ENCODE data around the gene KRTAP10-4.
"Not testable (repeated sequence)": the region's sequence is repeated elsewhere in the genome, so short reads cannot be mapped to it uniquely, and the experiment has no call there.

KRTAP10-4 gene

GRCh38 chr21:44582055-44582454, 8.5 kb downstream of the KRTAP10-4 start:
- DNase-seq = no peak

- DNase-seq = no peak
Measured at GRCh38 chr21:44583089-44583799, 9.7 kb downstream of the KRTAP10-4 start.

- no peak for DNase-seq
Measured at GRCh38 chr21:44583800-44584147, 10.2 kb downstream of the KRTAP10-4 start.

- DNase-seq = no peak
Measured at GRCh38 chr21:44585892-44586291, 12.4 kb downstream of the KRTAP10-4 start.

- no peak for DNase-seq
Measured at GRCh38 chr21:44589094-44589493, 15.6 kb downstream of the KRTAP10-4 start.

- DNase-seq = no peak
Measured at GRCh38 chr21:44589586-44590305, 16.2 kb downstream of the KRTAP10-4 start.

- no peak for DNase-seq
Measured at GRCh38 chr21:44590311-44590721, 16.8 kb downstream of the KRTAP10-4 start.

- DNase-seq = not testable (repeated sequence)
Measured at GRCh38 chr21:44590897-44591800, 17.6 kb downstream of the KRTAP10-4 start.

GRCh38 chr21:44591801-44592130, 18.2 kb downstream of the KRTAP10-4 start:
- DNase-seq = not testable (repeated sequence)

- DNase-seq = no peak
Measured at GRCh38 chr21:44592446-44593311, 19.1 kb downstream of the KRTAP10-4 start, which contains the start of gene KRTAP10-6. Gene KRTAP10-6 (minus strand): TSS chr21:44592505. CDS start chr21:44592484, 21 bp downstream.

- DNase-seq = no peak
Measured at GRCh38 chr21:44593598-44594405, 20.3 kb downstream of the KRTAP10-4 start.

GRCh38 chr21:44594406-44594916, 20.9 kb downstream of the KRTAP10-4 start:
- DNase-seq = no peak

GRCh38 chr21:44595524-44595923, 22.0 kb downstream of the KRTAP10-4 start:
- no peak for DNase-seq

GRCh38 chr21:44596068-44596725, 22.7 kb downstream of the KRTAP10-4 start:
- DNase-seq = no peak

- DNase-seq = no peak
Measured at GRCh38 chr21:44598061-44598460, 24.5 kb downstream of the KRTAP10-4 start.

GRCh38 chr21:44599264-44600029, 25.9 kb downstream of the KRTAP10-4 start:
- no peak for DNase-seq

- not testable (repeated sequence) for DNase-seq
Measured at GRCh38 chr21:44600118-44600978, 26.8 kb downstream of the KRTAP10-4 start, which contains the start of gene KRTAP10-7. Gene KRTAP10-7 (plus strand): TSS chr21:44600597. CDS start chr21:44600622, 25 bp downstream.

- DNase-seq = not testable (repeated sequence)
Measured at GRCh38 chr21:44601091-44601490, 27.6 kb downstream of the KRTAP10-4 start.
